Adipocyte (in vitro differentiated cells): ENCODE measurements around the gene RANBP10.
"Not testable (repeated sequence)": the region's sequence is repeated elsewhere in the genome, so short reads cannot be mapped to it uniquely, and the experiment has no call there.

Experiments used
- DNase-seq: peaks from one replicate; pipeline ENCODE4 v3.0.0-alpha.2; 2015; ENCODE audit warnings: low read depth
- H3K27me3 ChIP-seq: replicated peaks from 2 replicates; pipeline ENCODE4 v1.7.0; 2013; ENCODE audit warnings: mild to moderate bottlenecking, low read length, moderate library complexity; ENCODE audit not compliant: control insufficient read depth, insufficient read depth
- H3K36me3 ChIP-seq: 2 replicates; pipeline ENCODE4 v1.7.0; 2013; ENCODE audit warnings: low read length, mild to moderate bottlenecking, moderate library complexity; ENCODE audit not compliant: control insufficient read depth, insufficient read depth, severe bottlenecking
- H3K4me1 ChIP-seq: 2 replicates; pipeline ENCODE4 v1.7.0; 2013; ENCODE audit warnings: mild to moderate bottlenecking, low read length, moderate library complexity; ENCODE audit not compliant: control insufficient read depth, insufficient read depth
- H3K4me3 ChIP-seq: 2 replicates; pipeline ENCODE4 v1.7.0; 2013; ENCODE audit warnings: mild to moderate bottlenecking, low read length, moderate library complexity
- H3K9ac ChIP-seq: 2 replicates; pipeline ENCODE4 v1.7.0; 2013; ENCODE audit warnings: mild to moderate bottlenecking, low read length, moderate library complexity
- H3K9me3 ChIP-seq: 2 replicates; pipeline ENCODE4 v1.7.0; 2013; ENCODE audit warnings: mild to moderate bottlenecking, low read length, moderate library complexity; ENCODE audit not compliant: control insufficient read depth

The RANBP10 gene

GRCh38 chr16:67842509-67843342, 36.4 kb upstream of the RANBP10 start:
- Histone ChIP-seq H3K4me1 (peaks cover 36% of the 10 kb centered on the region), H3K4me3 (peak overlapping the region; percentile 96), H3K36me3 (no peaks in the 10 kb centered on the region), H3K9ac (peak overlapping the region; percentile 99), H3K9me3 (no peaks in the 10 kb centered on the region), H3K27me3 (no peaks in the 10 kb centered on the region)
- DNase-seq, result peak; percentile 67

GRCh38 chr16:67841816-67842508, 35.6 kb upstream of the RANBP10 start, which contains the start of gene THAP11:
TSS of gene THAP11 (plus strand) at chr16:67842320. CDS start at chr16:67842555, 235 bp downstream.
- no peaks in the 10 kb centered on the region for H3K36me3 ChIP-seq
- peaks cover 35% of the 10 kb centered on the region for H3K4me1 ChIP-seq
- H3K27me3 ChIP-seq, result no peaks in the 10 kb centered on the region
- H3K9me3 ChIP-seq, result no peaks in the 10 kb centered on the region
- H3K9ac ChIP-seq, result peak within 1 kb of the TSS; percentile 99
- DNase-seq, result peak; percentile 99
- H3K4me3 ChIP-seq, result peak within 1 kb of the TSS; percentile 96

- peak overlapping the region; percentile 96 for H3K4me3 ChIP-seq
- no peaks in the 10 kb centered on the region for H3K36me3 ChIP-seq
- peaks cover 35% of the 10 kb centered on the region for H3K4me1 ChIP-seq
- peak overlapping the region; percentile 99 for H3K9ac ChIP-seq
- DNase-seq, result no peak
- H3K9me3 ChIP-seq, result no peaks in the 10 kb centered on the region
- no peaks in the 10 kb centered on the region for H3K27me3 ChIP-seq
These were observed 34.9 kb upstream of the RANBP10 start for GRCh38 chr16:67841198-67841815.

- peaks cover 9% of the 10 kb centered on the region for H3K4me1 ChIP-seq
- no peak for DNase-seq
- no peaks in the 10 kb centered on the region for H3K27me3 ChIP-seq
- no peak overlapping the region for H3K4me3 ChIP-seq
- H3K9me3 ChIP-seq, result no peaks in the 10 kb centered on the region
- H3K9ac ChIP-seq, result no peak overlapping the region
- H3K36me3 ChIP-seq, result no peaks in the 10 kb centered on the region
These were observed 31.5 kb upstream of the RANBP10 start for GRCh38 chr16:67837811-67838210.

GRCh38 chr16:67837190-67837589, 30.8 kb upstream of the RANBP10 start:
- H3K36me3 ChIP-seq, H3K9me3 ChIP-seq, H3K9ac ChIP-seq, H3K27me3 ChIP-seq, DNase-seq, H3K4me3 ChIP-seq: not testable (repeated sequence)
- peaks cover 13% of the 10 kb centered on the region for H3K4me1 ChIP-seq

GRCh38 chr16:67834242-67834614, 27.9 kb upstream of the RANBP10 start:
- Histone ChIP-seq H3K27me3 (no peaks in the 10 kb centered on the region), H3K36me3 (peaks cover 29% of the 10 kb centered on the region), H3K9me3 (no peaks in the 10 kb centered on the region), H3K4me3 (peak overlapping the region; percentile 90), H3K9ac (peak overlapping the region; percentile 95), H3K4me1 (peaks cover 13% of the 10 kb centered on the region)
- DNase-seq, result no peak

GRCh38 chr16:67833415-67834241, 27.3 kb upstream of the RANBP10 start:
- peak overlapping the region; percentile 95 for H3K9ac ChIP-seq

GRCh38 chr16:67833030-67833414, 26.7 kb upstream of the RANBP10 start:
- peak overlapping the region; percentile 90 for H3K4me3 ChIP-seq
- H3K27me3 ChIP-seq, result no peaks in the 10 kb centered on the region
- H3K4me1 ChIP-seq, result peaks cover 13% of the 10 kb centered on the region
- peak; percentile 69 for DNase-seq
- H3K9me3 ChIP-seq, result no peaks in the 10 kb centered on the region
- peaks cover 41% of the 10 kb centered on the region for H3K36me3 ChIP-seq
- H3K9ac ChIP-seq, result peak overlapping the region; percentile 95

More at GRCh38 chr16:67833415-67834241, 27.3 kb upstream of the RANBP10 start:
- peak overlapping the region; percentile 90 for H3K4me3 ChIP-seq
- H3K36me3 ChIP-seq, result peaks cover 35% of the 10 kb centered on the region
- DNase-seq, result peak; percentile 98
- no peaks in the 10 kb centered on the region for H3K27me3 ChIP-seq
- peaks cover 13% of the 10 kb centered on the region for H3K4me1 ChIP-seq
- no peaks in the 10 kb centered on the region for H3K9me3 ChIP-seq

GRCh38 chr16:67828651-67829050, 22.3 kb upstream of the RANBP10 start:
- no peak overlapping the region for H3K9ac ChIP-seq
- no peaks in the 10 kb centered on the region for H3K9me3 ChIP-seq
- H3K36me3 ChIP-seq, result peaks cover 59% of the 10 kb centered on the region
- H3K27me3 ChIP-seq, result peaks cover 2% of the 10 kb centered on the region
- H3K4me1 ChIP-seq, result peaks cover 9% of the 10 kb centered on the region
- no peak for DNase-seq
- no peak overlapping the region for H3K4me3 ChIP-seq

GRCh38 chr16:67825906-67826305, 19.5 kb upstream of the RANBP10 start:
- peaks cover 2% of the 10 kb centered on the region for H3K27me3 ChIP-seq
- DNase-seq, result no peak
- H3K4me1 ChIP-seq, result no peaks in the 10 kb centered on the region
- H3K36me3 ChIP-seq, result peaks cover 45% of the 10 kb centered on the region
- H3K4me3 ChIP-seq, result no peak overlapping the region
- H3K9me3 ChIP-seq, result no peaks in the 10 kb centered on the region
- H3K9ac ChIP-seq, result no peak overlapping the region
